Gastroesophageal sphincter (tissue), 3 donors: Measurements from ENCODE around the gene DTNBP1.

Experiments
- CTCF ChIP-seq, 4 experiments: fragments of 200-600 bp in 2 of 4; fragments of 450-650 bp in 2 of 4; sonication (generic) in 1 of 4; IDR thresholded peaks; one replicate each; pipeline ENCODE4 v1.5.1; 2017 to 2019; ENCODE audit warnings: antibody characterized with exemption in 4 of 4, mild to moderate bottlenecking in 2 of 4, moderate library complexity in 2 of 4
- EP300 ChIP-seq: sonication (generic); formaldehyde crosslinking; IDR thresholded peaks from one replicate; pipeline ENCODE4 v1.6.1; 2017; ENCODE audit warnings: antibody characterized with exemption, mild to moderate bottlenecking
- POLR2A ChIP-seq, 2 donors: fragments of 450-650 bp; IDR thresholded peaks; one replicate each; pipeline ENCODE4 v1.6.1; 2017; ENCODE audit warnings: antibody characterized with exemption in 2 of 2, mild to moderate bottlenecking in 2 of 2, moderate library complexity in 1 of 2
- POLR2AphosphoS5 ChIP-seq: sonication (generic); formaldehyde crosslinking; IDR thresholded peaks from one replicate; pipeline ENCODE4 v1.6.1; 2017; ENCODE audit warnings: antibody characterized with exemption

GRCh38 chr6:15626160-15626559 is 36.7 kb downstream of the DTNBP1 start:
- no peak for TF ChIP-seq POLR2AphosphoS5
- TF ChIP-seq CTCF (IDR thresholded peaks at IDR 0.05), result no peak
- TF ChIP-seq POLR2A (IDR thresholded peaks at IDR 0.05), result no peak
- TF ChIP-seq EP300, result no peak
